Activated CD8-positive, alpha-beta memory T cell treated with anti-CD3 and anti-CD28 coated beads, Interleukin-2, amount 50 U/mL, for 48 hours (primary cell): Measurements from ENCODE around the gene NPC2.
A peak's percentile ranks its signal among the peaks of the same experiment; 100 is the strongest.

Source experiments
- DNase-seq: peaks from one replicate; pipeline ENCODE4 v3.0.0-alpha.2; 2020

Gene NPC2

GRCh38 chr14:74501691-74502090 is 8.6 kb upstream of the NPC2 start:
- DNase-seq: no peak

- peak; percentile 40 for DNase-seq
Observed at GRCh38 chr14:74501135-74501614, 8.1 kb upstream of the NPC2 start.

DNA sequence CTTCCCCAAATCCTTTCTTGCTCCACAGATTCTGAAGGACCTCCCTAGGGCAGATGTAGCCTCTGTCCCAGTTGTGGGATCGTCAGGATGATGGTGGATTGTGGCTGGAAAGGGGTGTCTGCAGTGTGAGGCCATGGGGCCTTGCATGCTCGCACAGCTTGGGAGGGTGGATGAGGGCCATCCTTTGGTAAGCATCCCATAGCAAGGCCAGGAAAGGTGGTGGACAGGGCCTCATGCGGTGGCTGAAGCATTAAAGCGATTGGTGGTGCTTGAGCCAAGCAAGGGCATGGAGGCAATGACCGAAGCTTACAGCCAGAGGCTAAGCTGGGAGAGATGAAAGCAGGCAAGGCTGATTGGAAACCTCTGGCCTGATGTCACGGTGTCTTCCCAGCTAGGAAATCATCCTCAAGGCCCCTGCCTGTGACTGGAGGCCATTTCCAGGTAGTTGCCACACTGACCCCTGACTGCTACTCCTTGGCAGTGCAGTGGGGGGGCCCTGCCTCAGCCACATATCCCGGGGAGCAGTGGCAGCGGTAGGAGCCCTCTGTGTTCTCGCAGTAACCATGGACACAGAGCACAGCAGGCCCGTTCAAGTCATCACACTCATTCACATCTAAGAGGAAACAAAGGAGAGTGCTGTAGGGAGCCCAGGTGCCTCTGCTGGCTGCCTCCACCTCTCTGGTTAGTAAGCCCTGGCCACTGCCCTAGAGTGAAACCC is 7.5 kb upstream of the NPC2 start:
- DNase-seq: no peak

DNA sequence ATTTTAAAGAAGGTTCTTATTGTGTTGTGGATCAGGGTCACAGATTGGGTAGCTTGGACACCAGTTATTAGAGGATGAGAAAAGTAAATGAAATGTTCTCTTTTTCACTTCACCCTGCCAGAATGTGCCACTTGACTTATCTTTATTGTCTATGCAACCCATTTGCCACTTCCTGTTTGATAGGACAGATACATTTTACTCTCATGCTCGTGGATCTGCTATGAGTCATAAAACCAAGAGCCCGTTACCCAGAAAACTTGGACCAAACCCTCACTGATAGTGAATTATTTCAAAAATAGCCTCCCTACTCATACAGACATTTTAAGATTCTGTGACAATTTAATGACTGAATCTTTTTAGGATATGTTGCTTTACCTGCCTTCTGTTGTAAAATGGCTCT is 2.3 kb upstream of the NPC2 start:
- DNase-seq: no peak

GRCh38 chr14:74493343-74494261 is 497 bp upstream of the NPC2 start, which contains the start of gene ISCA2:
Gene ISCA2, plus strand, starts transcription at chr14:74493765. Its CDS starts 10 bp downstream, at chr14:74493775.
- peak; percentile 99 for DNase-seq

GRCh38 chr14:74491956-74492775 is 939 bp downstream of the NPC2 start:
- DNase-seq: no peak

DNA sequence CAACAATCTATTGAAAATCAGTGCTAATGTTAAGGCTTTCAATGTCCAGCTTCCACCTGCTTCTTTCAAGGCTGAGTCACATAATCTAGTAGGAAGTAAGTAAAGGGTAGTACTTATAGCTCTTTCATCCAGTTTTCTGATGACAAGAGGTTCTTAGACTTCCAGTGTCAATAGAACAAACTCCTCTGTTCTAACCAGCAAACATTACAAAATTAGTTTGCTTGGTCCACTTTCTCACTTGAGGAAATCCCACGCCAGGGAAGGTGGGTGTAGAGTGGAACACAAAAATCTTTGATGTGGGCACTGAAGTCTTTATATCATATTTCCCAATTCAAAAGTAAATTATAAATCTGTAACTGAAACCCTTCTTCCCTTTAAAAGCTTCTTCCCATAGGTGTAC is 2.6 kb downstream of the NPC2 start:
- no peak for DNase-seq

- no peak for DNase-seq
Observed at GRCh38 chr14:74488786-74489397, 4.2 kb downstream of the NPC2 start.

- DNase-seq: no peak
Observed at GRCh38 chr14:74486164-74486563, 6.9 kb downstream of the NPC2 start.

- no peak for DNase-seq
Observed at GRCh38 chr14:74483321-74483720, 9.8 kb downstream of the NPC2 start.

DNA sequence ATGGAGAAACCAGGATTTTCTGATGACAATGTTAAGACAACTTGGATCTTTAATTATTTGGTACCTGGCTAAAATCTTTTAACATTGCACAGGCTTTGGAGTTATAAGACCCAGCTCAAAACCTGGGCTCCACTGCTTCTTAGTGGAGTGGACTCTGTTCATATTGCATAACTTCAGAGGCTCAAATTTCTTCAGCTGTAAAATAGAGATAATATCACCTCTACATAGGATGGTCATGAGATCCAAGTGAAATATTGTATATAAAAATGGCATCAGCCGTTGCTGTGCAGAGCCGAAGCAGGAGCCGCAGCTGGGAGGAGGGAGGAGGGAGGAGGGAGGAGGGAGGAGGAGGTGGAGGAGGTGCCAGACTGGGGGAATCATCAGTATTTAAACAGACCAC is 10.5 kb downstream of the NPC2 start:
- no peak for DNase-seq

DNA sequence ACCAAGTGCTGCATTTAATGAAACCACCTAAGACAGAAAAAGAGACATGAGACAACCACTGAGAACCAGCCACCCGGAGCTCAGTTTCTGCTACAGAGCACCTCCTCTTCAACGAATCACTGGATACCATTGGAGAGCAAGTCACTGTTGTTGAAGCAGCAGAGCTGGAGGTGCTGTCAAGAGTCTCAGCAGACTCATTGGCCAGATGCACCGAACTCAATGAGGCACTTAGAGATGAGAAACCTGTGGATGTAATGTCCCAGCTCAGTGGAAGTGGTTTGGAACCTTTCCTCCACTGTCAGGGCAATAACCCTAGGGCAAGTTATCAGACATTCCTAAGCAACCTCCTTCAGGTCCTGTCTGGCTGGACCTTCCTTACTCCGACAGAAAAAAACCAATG is 13.1 kb downstream of the NPC2 start:
- DNase-seq: no peak

- no peak for DNase-seq
Observed at GRCh38 chr14:74478996-74479635, 14.0 kb downstream of the NPC2 start.

DNA sequence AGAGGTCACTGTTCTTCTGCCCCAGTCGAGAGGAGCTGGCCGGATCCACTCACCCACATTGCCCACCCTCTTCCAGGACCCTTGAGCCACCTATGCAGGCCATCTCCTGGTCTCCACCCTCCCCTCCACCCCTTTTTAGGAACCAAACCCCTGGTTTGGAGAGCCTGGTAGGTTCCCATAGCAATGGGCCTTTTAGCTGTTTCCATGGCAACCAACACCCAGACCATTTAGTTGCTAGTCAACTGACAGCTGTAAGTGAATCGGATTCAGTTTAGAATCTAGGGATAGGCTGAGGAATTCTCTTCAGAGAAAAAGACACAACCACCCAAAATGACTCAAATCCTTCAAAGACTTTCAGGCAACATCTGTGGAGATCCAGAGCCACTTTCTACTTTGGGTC is 16.5 kb downstream of the NPC2 start:
- DNase-seq: no peak

- no peak for DNase-seq
Observed at GRCh38 chr14:74476107-74476506, 17.0 kb downstream of the NPC2 start.

- DNase-seq: no peak
Observed at GRCh38 chr14:74475678-74476077, 17.4 kb downstream of the NPC2 start.

- DNase-seq: no peak
Observed at GRCh38 chr14:74474376-74474775, 18.7 kb downstream of the NPC2 start.

DNA sequence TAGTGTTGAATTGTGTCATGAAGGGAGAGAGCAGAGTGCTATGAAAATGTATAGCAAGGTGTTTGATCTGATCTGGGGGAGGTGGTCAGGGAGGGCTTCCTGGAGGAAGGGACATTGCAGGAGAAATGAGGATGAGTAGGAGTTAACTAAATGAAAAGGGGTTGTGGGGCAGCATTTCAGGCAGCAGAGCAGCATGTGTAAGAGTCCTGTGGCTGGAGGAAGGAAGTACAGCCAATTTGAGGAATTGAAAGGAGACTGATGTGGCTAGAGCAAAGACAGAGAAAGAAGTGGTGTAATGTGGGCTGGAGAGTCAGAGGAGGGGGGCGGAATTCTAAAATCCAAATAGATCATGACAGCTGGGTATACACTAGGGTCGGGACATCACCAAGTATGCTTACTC is 20.5 kb downstream of the NPC2 start:
- no peak for DNase-seq

- DNase-seq: no peak
Observed at GRCh38 chr14:74469548-74470518, 23.3 kb downstream of the NPC2 start.

DNA sequence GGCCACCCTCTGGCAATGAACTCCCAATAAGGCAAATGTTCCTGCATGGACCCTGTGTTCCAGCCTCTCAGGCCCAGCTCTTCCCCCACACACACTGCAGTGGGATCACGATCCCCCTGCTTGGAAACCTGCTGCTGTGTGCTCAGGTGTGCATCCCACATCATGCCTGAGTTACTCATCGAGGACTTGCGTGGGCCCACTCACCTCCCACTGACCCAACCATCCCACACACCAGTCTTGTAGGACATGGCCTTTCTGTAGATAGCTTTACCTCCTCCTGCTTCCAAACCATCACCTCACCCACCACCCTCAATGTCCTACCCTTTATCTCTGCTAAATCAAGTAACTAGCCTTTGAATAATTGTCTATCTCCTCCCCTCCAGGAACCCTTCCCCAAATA is 24.6 kb downstream of the NPC2 start:
- DNase-seq: no peak

DNA sequence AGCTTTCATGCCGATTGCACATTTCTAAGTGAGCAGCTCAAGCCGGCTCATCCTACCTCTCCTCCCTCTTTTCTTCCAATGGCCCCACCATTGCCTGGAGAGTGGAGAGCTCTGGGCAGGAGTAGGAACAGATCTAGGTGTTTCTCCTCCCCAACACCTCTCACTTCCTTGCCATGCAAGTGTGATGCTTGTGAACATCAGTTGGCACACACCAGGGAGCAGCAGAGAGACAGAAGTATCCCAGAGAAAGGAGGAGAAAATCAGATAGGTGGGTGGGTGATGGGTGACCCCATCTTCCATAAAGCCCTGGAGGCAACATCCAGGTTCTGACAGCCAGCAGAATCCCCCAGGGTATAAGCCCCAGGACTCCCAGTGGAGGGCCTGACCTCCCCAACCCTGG is 27.8 kb downstream of the NPC2 start:
- DNase-seq: no peak
